Choroid plexus epithelial cell (primary cell): ENCODE data around the gene RFT1.

ENCODE experiments used
- DNase-seq: peaks from one replicate; pipeline ENCODE4 v3.0.0-alpha.2; 2010; ENCODE audit warnings: low read depth
- H3K4me3 ChIP-seq: 2 replicates; pipeline ENCODE4 v1.5.1; 2011; ENCODE audit warnings: low read depth, mild to moderate bottlenecking, control low read depth, low read length, moderate library complexity
- TF ChIP-seq, protein P1 (sequence below): conservative IDR thresholded peaks from 2 replicates; pipeline ENCODE4 v1.5.1; 2011; ENCODE audit warnings: low read depth, mild to moderate bottlenecking, control low read depth, inconsistent platforms, low read length, moderate library complexity

Gene RFT1

DNA sequence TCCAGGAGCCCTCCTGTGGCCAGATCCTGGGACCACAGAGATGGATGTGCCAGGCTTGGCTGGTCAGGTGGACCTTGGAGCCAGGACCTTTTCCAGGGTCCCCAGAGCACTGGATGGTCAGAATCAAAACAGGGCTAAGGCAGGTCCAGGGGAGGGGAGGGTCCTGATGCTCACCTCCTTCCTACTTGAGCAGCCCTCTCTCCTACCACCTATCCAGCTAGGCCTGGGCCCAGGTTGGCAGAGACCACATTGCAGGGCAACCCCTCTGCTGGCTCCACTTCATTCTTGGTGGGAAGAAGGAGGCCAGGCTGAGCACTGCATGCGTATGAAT, 55.9 kb downstream of the RFT1 start:
- TF ChIP-seq, protein P1, sequence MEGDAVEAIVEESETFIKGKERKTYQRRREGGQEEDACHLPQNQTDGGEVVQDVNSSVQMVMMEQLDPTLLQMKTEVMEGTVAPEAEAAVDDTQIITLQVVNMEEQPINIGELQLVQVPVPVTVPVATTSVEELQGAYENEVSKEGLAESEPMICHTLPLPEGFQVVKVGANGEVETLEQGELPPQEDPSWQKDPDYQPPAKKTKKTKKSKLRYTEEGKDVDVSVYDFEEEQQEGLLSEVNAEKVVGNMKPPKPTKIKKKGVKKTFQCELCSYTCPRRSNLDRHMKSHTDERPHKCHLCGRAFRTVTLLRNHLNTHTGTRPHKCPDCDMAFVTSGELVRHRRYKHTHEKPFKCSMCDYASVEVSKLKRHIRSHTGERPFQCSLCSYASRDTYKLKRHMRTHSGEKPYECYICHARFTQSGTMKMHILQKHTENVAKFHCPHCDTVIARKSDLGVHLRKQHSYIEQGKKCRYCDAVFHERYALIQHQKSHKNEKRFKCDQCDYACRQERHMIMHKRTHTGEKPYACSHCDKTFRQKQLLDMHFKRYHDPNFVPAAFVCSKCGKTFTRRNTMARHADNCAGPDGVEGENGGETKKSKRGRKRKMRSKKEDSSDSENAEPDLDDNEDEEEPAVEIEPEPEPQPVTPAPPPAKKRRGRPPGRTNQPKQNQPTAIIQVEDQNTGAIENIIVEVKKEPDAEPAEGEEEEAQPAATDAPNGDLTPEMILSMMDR: no peak
- no peak overlapping the region for H3K4me3 ChIP-seq
- no peak for DNase-seq

GRCh38 chr3:53073553-53074365, 56.5 kb downstream of the RFT1 start:
- peak overlapping the region; percentile 66 for H3K4me3 ChIP-seq
- TF ChIP-seq, protein P1: no peak

DNA sequence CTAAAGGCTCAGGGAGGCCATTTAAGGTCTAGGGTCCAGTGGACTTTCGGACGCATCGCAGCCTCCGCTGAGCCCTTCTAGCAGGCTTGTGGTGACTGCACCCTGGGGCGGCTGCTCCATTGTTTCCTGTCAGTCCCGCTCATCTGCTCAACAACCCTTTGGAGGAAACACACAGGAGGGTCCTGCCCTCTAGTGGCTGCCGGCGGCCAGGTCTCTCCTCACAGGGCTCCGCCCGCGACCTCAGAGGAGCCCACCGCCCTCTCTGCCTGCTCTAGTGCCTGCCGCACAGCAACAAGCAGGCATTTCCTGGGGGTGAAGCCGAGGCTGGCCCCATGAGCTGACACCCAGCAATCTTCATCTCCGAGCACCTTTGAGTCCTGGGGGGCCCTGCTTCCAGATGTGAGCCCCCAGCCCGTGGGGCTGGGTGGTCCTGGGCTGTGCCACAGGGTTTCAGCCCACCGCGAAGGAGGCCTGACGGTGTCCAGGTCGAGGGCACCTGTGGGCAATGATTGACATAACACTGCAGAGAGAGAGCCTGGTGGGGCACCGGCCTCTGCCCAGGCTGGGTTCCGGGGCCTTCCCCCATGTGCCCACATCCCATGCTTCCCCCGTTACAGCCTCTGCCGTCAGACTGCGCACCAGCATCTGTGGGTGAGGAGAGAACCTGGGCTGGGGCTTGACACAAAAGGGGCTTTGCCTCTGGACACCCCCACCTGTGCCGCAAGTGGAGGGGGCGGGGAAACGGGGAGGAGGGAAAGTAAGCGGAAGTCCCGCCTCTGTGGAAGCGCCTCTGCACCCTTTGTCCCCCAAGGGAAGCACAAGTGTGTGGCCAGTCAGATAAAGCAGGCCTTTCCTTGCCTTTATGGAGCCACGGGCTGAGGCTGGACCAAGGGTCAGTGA, 57.3 kb downstream of the RFT1 start:
- H3K4me3 ChIP-seq: peak overlapping the region; percentile 66
- TF ChIP-seq, protein P1: peak; percentile 92
- peak; percentile 79 for DNase-seq

More at GRCh38 chr3:53073553-53074365, 56.5 kb downstream of the RFT1 start:
- no peak for DNase-seq

GRCh38 chr3:53071882-53072431, 58.3 kb downstream of the RFT1 start:
- DNase-seq: no peak
- H3K4me3 ChIP-seq: no peak overlapping the region
- TF ChIP-seq, protein P1: no peak

DNA sequence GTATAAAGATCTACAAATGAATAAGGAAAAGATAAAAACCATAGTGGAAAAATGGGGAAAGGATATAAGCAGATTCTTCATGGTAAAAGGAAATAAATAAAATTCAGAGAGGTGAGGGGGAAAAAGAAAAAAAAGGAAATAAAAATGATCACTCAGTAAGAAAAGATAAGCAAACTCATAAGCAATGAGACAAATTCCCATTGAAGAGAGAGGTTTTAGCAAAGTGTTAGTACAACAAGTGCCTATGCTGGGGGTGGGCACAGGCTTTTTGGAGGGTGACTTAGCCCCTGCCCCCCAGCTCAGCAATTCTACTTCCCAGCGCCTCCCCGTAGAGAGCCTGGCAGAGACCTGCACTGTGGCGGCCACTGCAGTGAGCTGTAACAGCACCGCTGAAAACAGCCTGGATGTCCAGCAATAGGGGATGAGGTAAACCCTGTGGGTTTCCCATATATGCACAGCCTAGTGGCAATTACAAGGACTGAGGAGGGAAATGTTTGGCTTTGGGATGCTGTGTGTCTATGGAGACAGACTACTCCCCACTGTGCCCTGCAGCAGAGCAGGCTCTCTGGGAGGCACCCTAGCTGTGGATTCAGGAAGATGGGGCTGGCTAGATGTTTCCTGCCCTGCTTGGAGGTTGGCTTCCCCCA, 60.7 kb downstream of the RFT1 start:
- peak; percentile 43 for DNase-seq
- TF ChIP-seq, protein P1: no peak
- H3K4me3 ChIP-seq: no peak overlapping the region

DNA sequence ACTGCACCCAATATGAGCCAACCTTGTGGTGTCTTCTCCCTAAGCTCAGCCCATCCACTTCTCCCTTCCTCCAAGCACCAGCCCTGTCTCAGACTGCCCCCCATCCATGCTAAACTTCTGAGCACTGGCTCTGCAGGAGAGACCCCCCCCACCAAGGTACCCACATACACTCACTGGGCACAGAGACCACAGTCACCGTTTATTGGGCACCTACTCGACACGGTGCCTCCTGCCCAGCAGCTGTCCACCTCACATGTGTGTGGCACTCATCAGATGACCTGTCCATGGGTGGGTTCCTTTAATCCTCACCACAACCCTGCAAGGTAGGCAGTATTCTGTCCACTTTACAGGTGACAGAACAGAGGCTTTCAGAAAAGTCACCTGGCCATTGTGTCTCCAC, 62.1 kb downstream of the RFT1 start:
- TF ChIP-seq, protein P1: no peak
- DNase-seq: no peak
- H3K4me3 ChIP-seq: no peak overlapping the region
